Parietal lobe (tissue), 2 donors: Measurements from ENCODE around the gene CAPN13. TPM values are rescaled to one million over a fixed set of nuclear protein-coding genes. Genes with fewer than 3 reads are reported as not detected.

Experiments used
- small RNA-seq: library from RNA; depleted of rRNA; stranded (forward); fragments of <200 nt; gene quantifications from one replicate; pipeline ENCODE3, GENCODE V24; 2014; ENCODE audit warnings: low replicate concordance
- total RNA-seq: library from RNA; depleted of rRNA; stranded (reverse); fragments of >200 nt; gene quantifications from one replicate; pipeline ENCODE4 v1.2.3, GENCODE V29; 2014

The CAPN13 gene
- 0.31 TPM for total RNA-seq

DNA sequence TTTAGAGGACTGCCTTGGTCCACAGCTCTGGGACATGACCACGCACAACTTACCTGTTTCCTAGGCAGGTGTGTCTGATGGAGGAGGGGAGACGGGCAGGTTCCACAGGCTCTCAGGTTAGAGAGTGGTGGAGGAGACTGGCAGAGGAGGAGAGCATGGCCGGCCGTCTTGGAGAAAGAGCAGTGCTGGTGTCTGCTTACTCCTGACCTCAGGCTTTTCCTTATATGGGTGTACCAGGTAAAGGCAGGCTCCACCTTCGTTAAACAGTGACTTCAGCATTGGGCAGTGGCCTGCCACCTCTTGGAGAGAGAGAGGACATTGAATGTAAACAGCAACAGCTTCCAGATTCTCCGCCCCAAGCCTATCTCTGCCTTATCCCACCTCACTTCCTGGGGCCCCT is at the start of gene CAPN13:
CAPN13 (minus strand) TSS at position 198 of the 400 bp plus-strand sequence. CDS start 20,121 bp downstream, outside the sequence.

Small RNA genes within 50 kb of the gene (small RNA-seq; reads per million reads assigned to genes)
- not detected for gene AC092569.1
